HG03066 (cell line): Measurements from ENCODE around the gene ATP11A.
A peak's percentile ranks its signal among the peaks of the same experiment; 100 is the strongest.

Experiments used
- ATAC-seq: cut with Tn5 transposase; IDR thresholded peaks from one replicate; pipeline ENCODE4 v1.9.1; 2021; ENCODE audit warnings: low read depth; ENCODE audit not compliant: unreplicated experiment

Gene ATP11A

DNA sequence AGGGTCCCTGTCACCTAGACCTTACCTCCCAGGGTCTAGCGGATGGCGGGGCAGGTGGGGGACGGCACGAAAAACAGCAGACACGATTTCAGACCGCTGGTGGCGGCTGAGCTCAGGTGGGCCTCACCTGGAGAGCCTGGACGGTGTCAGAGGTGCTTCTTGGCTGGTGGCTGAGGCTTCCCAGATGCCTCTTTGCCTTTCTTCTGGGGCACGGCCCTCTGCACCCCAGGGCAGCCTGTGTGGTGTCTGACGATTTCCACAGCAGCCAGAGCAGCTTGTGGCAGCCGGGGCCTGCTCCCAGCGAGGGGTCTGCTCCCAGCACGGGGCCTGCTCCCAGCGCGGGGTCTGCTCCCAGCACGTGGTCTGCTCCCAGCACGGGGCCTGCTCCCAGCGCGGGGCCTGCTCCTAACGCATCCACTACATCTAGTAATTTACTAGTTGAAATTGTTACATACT lies 66.7 kb downstream of the ATP11A start:
- ATAC-seq = no peak

DNA sequence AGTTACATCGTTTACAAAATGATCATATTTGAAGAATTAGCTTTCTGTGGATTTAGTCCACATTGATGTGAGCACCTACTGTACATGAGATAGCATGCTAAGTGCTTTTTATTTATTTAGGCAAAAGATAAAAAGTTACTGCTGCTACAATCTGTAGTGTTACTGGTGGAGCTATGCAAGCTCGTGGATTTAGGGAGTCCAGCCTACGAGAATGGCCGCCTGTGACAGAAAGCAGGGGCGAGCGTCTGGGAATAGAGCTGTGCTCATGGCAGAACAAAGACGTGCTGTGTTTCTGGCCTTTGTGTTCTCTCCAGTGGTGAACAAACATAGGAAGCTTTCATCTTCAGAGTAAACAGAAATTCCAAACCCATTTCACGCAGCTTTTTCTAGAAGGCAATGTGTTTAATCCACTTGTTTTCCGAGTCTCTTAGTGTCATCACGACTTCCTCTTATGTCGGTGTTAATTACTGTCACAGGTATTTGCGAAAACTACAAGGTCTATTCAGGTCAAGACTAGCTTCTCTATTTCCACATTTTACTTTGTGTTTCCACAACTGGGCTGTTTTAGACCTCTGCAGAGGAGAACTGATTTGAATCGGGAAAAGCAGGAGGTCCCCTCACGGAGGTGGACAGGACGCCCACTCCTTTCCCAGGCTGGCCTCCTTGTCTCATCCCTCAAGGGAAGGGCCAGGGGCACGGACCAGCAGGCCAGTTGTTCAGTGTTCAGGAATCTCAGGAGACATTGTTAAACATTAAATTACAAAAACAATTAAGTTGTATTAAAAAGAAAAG lies 67.3 kb downstream of the ATP11A start:
- no peak for ATAC-seq

DNA sequence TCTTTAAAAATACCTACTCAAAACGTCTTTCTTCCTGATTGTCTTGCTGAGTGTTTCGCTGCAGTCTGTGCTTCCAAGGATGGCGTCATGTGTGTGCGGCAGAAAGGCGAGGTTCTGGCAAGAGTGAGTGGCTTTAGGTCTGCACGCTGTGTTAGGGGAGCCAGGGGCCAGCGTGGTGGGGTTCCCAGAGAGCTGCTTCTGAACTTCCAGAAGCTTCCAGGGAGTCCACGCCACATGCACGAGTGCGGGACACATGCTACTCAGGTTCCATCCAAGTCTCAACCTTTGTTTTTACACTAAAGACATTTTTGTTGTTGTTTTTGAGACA lies 67.9 kb downstream of the ATP11A start:
- no peak for ATAC-seq

DNA sequence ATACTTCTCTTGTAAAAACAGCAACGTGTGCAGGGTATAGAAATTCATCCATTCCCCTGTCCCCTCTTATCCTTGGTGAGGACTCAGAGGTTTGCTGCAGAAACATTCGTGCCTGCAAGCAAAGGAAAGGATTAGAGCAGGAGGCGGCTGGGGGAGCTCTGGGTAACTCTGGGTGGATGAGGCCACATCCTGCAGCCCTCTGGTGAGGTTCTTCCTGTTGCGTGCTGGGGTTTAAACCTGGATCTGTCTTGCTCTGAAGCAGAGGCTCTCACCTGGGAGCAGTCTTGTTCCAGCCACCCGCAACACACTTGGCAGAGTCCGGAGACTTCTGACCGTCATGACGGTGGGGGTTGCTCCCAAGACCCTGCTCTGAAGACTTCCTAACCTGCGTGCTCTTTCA lies 69.2 kb downstream of the ATP11A start:
- no peak for ATAC-seq

DNA sequence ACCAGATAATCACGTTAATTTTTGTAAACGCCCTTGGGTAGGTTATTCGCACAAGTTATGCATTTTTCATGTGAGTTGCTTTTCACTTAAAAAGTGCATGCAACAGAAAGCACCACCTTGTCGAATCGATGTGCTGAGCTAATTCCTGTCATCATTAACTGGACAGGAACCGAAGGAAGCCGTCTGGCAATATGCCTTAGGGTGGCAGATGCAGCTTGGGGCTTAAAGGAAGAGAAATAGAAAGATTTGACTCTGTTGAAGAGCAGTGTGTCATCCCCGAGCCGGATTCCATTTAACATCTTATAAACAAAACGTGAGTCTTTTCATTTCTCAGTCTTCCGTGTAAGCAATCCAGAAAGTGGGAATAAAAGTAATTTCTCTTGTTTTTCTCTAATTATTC lies 70.0 kb downstream of the ATP11A start:
- ATAC-seq = no peak

DNA sequence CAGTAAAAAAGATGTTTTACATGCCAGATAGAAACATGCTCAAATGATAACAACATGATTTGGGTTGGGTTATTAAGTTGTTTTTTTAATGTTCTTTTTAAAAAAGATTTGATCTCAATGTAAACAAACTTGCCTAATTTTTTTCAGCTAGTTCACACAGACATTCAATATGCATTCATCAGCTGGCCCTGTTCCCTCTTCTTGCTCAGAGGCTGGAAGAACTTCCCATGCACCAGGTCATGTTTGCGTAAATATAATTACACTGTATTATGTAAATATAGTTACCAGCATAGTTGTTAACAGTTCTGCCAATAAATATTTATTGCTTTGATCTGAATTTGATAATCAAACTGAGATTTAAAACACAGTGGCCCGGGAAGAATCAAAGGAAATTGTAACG lies 70.6 kb downstream of the ATP11A start:
- no peak for ATAC-seq

DNA sequence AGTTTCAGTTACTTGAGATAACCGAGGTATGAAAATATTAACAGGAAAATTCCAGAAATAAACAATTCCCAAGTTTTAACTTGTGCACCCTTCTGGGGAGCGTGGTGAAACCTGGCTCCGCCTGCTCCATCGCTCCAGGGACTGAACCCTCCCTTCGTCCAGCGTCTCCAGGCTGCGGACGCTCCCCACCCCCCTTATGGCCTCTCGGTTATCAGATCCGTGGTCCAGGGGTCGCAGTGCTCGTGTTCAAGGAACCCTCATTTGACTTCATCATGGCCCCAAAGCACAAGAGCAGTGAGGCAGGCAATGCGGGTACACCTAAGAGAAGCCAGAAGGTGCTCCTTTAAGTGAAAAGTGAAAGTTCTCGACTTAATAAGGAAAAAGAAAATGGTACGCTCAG lies 71.1 kb downstream of the ATP11A start:
- no peak for ATAC-seq

DNA sequence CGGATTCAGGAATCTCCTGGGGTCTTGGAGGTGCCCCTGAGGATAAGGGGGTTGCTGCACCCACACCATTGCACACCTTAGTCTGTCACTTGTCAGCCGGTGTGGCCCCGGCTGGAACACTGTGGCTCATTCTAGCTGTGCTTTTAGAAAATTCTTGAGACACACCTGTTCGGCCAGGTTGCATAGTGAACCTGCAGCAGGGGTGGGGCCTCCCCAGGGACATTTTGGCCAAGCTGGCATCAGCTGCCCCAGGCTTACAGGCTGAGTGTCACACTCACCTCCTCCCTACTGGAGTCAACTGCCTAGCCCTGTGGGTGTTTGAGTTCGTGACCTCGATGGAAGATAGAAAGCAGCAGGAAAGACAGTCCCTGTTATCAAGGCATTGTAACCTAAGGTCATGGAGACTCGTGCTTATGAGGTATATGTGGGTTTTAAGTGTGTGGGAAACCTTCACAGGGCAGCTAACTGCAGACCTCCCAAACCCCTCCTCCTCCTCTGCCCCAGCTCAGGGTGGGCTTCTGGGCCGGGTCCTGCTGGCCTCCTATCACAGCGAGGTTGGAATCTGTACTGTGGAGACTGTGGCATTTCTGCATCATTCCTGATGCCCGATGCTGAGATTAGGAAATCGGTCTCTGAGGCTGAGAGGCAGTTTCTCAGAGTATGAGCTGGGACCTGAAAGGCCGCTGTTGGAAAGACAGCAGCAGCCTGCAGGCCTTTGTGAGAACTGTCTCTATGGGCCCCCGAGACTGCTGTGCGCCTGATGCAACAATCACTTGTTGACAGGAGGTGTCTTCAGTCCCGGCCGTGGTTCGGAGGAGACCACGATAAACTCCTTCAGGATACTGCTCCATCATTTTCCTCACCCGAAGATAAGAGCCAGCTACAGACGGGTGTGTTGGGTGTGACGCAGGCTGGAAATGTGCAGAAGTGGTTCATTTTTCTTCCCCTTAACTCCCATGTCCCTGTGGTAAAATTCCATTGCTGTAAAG lies 72.2 kb downstream of the ATP11A start:
- ATAC-seq = no peak

DNA sequence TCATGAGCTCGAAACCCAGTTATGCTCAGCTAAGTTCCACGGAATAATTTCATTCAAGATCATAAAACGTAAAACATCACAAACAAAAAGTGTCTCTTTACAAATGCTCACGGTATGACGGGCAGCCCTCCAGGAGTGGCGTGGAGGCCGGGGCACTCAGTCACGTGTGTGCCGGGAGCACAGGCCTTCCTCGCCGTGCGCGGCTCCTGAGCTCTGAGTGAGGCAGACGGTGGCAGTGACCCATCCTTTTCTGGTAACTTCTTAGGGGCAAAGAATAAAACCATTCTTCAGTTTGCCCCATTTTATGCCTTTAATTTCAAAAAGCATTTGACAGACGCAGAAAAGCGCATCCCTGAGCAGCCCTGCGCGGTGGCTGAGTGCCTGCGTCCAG lies 72.8 kb downstream of the ATP11A start:
- no peak for ATAC-seq

DNA sequence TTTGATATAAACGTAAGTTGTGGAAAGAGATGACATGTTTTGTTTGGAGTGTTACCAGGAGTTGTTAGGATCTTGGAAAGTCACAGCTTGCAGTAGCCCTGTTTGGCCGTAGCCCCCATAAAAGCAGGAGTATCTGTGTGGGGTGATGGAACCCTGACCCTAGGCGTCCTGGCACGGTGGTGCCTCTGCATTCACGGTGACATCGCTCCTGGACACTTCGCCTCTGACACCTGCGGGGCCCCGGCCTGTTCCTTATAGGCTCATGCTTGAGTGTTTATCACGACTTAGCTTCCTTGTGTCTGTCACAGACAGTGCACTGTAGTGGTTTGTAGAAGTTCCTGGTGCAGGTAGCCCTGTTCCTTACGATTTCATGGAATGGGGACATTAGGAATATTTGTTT lies 74.2 kb downstream of the ATP11A start:
- no peak for ATAC-seq

DNA sequence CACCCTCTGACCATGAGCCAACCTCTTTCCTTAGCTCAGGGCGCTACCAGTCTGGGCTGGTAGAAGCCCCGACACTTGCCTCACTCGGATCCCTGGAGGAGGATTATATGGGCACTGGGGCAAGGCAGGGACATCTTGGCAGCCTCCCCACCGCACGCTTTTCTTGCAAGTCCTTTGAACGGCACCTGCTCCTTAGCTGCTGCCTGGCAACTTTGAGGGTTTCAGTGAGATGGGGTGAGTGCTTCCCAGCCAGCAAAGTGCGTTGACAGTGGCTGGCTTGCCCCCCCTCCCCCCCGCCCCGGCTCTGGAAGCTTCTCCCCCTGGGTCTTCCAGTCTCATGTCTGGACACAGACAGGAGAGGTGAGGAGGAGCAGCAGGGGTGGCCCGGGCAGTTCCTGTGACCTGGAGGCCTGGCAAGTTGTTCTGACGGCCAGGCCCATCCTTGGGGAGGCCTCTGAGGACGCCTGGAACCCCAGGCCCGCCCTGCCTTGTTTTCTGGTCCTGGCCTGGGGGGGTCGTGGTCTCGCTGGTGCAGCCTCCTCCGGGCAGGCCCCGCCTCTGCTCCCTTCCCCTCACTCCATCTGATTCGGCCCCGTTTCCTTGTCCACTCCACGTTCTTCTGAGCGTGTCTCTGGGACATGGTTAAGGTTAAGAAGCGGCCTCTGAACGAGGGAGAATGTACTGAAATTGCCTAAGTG lies 75.2 kb downstream of the ATP11A start:
- no peak for ATAC-seq

DNA sequence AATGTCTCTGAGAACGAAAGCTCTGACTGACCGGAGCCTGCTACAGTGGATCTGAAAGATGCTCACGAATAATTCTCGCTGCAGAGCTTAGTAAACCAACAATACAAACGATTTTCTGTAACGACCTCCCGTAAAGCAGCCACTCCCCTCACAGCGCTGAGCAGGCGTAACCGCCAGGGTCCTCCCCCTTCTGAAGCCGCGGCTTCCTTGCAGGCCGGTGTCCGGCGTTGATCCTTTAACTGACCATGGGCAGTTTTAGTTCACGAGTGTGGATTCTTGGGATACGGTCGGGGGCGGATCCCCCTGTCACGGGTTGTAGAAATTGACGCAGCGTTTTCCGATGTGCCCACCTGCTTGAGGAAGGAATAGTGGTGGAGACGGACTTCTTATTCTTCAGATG lies 75.9 kb downstream of the ATP11A start:
- ATAC-seq = no peak

DNA sequence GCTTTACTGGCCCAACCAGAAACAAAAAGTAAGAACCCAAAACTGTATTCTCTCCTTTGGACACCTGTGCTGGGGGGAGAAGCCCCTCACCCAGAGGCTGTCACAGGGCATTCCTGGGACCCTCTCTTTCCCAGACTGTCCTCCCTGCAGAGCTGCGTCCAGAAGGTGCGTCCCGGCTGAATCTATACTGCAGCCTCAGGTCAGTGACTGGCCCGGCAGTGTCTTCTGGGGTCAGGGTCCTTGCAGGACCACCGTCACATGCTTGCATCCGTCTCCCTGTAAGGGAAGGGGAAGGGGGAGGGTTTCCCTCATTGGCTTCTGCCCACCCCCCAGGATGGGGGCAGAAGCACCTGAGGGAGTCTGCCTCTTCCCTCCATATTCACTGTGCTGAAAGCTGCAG lies 76.5 kb downstream of the ATP11A start:
- no peak for ATAC-seq

DNA sequence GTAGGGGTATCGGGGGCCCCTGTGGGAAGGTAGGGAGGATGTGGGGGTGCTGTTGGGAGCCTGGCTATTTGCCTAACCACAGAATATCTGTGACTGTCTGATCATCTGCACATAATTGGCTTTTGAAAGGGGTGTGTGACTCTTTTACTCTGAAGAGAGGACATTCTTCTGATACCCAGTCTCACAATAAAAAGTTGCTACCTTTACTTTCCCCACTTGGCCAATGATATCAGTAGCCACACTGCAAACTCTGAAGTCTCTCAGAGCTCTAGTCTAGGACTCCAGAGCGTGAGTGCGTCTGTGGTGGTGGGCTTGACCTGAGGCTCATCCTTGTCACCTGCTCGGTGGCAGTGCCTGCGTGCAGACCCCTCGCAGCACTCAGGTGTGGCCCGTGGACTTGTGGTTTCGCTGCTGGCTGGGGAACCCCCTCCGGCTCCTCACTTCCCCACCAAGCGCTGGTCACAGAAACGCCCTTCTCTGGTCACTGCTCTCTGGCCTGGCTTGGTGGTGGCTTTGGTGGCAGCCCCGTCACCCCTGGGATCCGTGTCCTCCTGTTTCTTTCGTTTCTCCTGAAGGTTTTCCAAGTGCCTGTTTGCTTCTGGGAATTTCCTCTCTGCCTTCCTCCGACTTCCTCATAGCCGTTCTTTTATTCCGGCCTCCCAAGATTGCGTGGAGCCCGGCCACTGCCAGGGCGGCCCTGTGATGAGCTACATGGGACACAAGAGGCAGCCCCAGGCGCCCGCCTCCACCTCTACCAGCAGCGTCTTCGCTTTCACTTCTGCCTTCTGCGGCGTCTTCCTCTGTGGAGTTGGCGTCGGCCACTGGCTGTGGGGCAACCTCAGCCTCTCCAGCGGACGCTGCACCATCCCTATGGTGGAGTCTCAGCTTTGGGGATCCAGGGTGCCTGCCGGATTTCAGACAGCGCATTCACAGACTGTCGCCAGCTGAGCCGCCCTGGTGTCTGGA lies 78.0 kb downstream of the ATP11A start:
- peak; percentile 56 for ATAC-seq

DNA sequence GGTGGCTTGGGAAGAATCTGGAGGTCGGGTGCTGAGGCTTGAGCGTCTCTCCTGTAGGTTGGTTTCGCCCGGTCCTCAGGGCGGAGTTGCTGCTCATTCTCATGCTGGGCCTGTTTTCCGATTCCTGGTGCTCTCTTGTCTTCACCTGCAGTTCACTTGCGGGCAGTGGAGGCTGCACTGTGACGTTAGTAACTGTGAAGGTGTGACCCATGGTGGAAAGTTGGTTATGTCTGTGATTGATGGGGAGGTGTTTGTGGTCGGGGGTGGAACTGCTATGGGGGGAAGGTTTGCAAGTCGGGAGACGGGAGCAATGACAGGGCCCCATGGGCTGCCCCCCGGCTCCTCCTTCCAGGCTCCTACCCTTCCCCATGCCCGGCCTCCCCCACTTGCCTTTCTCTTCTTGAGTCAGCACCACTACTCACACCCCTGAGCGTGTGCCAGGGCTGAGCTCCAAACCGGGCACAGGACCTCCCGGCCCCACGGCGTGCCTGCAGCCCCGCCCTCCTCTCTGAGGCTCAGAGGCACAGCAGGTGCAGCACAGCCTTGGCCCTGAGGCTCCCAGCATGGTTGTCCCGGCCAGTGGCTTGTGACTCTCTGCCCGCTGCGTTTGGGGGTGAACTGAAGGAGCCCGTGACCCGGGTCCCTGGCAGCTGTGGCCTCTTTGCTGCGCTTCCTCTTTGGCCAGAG lies 79.1 kb downstream of the ATP11A start:
- ATAC-seq = no peak

DNA sequence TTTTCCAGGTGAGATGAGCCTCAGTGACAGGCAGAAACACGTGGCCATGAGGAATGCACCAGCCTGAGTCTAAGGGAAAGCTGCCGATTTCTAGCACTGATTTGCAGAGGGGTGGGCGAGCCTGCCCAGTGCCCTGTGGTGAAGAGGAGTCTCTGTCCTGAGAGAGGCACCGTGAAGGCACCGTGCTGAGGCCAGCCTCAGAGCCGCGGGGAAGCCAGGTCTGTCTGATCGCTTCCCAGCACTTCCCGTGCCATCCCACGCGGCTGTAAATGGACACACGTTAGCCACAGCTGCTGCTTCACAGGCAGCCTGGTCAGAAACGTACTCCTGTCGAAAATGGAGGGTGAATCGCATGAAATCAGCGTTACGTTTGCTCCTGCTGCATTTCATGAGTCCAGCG lies 79.8 kb downstream of the ATP11A start:
- no peak for ATAC-seq

DNA sequence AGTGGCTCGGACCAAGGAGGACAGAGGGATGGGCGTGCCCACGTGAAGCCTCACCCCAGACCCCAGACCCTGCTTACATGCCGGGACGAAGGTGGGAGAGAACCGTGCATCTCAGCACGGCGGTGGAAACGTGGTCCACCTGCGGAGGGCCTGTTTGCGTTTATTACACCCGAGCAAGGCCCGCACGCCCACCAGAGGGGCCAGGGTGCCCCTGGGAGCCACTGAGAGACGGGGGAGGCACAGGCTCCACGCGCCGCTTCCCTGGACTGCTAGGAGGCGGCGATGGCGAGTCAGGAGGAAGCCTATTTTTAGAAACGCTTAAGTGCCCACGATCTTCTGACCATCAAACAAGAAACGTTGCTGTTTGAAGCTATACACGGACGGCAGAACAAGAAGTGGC lies 80.7 kb downstream of the ATP11A start:
- ATAC-seq = no peak

DNA sequence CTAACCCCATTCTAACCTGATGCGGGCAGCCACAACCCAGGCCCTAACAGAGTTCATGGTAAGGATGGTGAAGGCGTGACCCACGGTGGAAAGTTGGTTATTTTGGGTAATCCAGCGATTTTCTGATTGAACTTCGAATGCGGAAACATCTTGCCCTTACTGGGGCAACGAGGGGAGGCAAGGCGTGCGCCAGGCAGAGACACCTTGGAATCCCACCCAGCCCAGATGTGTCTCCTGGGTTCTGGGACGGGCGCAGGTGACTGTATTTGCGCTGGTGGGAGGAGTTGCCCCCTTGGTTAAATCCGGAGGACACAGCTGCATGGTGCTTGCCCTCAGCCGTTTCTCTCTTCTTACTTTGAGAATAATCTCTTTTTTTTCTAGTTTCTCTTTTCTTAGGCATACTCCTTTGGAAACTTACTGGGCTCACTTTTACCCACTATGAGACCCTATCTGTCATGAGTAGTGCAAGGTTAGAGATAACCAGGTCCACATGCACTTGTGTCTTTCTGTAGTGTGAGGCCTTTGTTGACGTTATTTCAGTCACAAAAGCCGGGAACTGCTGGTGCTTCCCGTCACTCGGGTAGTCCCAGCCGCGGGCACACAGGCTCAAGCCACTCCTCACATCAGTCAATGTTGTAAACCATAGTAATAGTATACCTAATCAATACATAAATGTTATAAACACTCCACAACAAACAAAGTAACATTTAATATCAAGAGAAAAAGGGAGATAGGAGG lies 81.5 kb downstream of the ATP11A start:
- ATAC-seq = no peak
